GM12878 (cell line): ENCODE measurements around the gene NKIRAS2.

ENCODE experiments used
- POLR2A ChIP-seq: IDR thresholded peaks from 2 replicates; pipeline ENCODE4 v1.6.1; 2011; ENCODE audit warnings: low read depth, mild to moderate bottlenecking, low read length
- RBBP5 ChIP-seq: fragments of 200-600 bp; sonication (generic); conservative IDR thresholded peaks from 2 replicates; pipeline ENCODE4 v1.6.1; 2016
- TF ChIP-seq, protein P1 (sequence below): IDR thresholded peaks from 2 replicates; pipeline ENCODE4 v1.6.1; 2012; ENCODE audit warnings: low read depth, low read length, improper control_type of control experiment

DNA sequence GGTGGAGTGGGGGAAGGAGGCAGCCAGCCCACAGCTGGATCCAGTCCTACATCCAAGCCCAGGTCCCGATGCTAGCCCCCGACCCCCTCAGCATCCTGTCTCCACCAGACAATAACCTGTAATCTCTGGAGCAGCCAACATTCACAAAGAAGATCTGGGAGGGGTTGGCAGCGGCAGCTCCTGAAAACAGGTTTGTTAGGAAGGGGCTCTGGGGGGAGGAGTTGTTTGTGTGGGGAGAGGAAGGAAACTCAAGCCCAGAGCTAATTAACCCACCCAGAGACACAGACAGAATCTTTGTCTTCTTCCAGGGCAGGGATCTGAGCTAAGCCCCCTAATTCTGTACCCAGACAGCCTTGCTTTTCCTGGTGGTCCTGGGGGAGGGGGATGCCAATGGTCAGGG, 35.1 kb downstream of the NKIRAS2 start:
- TF ChIP-seq RBBP5, result no peak
- TF ChIP-seq, protein P1, sequence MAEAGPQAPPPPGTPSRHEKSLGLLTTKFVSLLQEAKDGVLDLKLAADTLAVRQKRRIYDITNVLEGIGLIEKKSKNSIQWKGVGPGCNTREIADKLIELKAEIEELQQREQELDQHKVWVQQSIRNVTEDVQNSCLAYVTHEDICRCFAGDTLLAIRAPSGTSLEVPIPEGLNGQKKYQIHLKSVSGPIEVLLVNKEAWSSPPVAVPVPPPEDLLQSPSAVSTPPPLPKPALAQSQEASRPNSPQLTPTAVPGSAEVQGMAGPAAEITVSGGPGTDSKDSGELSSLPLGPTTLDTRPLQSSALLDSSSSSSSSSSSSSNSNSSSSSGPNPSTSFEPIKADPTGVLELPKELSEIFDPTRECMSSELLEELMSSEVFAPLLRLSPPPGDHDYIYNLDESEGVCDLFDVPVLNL, result no peak
- TF ChIP-seq POLR2A, result no peak
